ENCODE data around the gene TBC1D14.

GRCh38 chr4:7048642-7049041, 139.0 kb downstream of the TBC1D14 start:
- TF ChIP-seq CTCF (conservative IDR thresholded peaks at IDR 0.05; ENCODE audit: low read depth, low read length) (no peak), EZH2 (IDR thresholded peaks at IDR 0.05; ENCODE audit: borderline replicate concordance, low read depth, low read length, poor library complexity, severe bottlenecking) (no peak)
